NCI-H2196 treated with DMSO at 0.1 percent for 48 hours (cell line): ENCODE data around the gene FBN2.
"Not testable (repeated sequence)": the region's sequence is repeated elsewhere in the genome, so short reads cannot be mapped to it uniquely, and the experiment has no call there.

Experiments used
- DNase-seq: peaks from one replicate; lab custom pipeline; 2025; ENCODE audit not compliant: unreplicated experiment; lab: John Stamatoyannopoulos, UW

The FBN2 gene

GRCh38 chr5:128432913-128433440 lies 105.1 kb downstream of the FBN2 start:
- no peak for DNase-seq

GRCh38 chr5:128427921-128428320 lies 110.1 kb downstream of the FBN2 start:
- no peak for DNase-seq

GRCh38 chr5:128426090-128426534 lies 111.9 kb downstream of the FBN2 start:
- DNase-seq = no peak

GRCh38 chr5:128424646-128425045 lies 113.4 kb downstream of the FBN2 start:
- DNase-seq = no peak

GRCh38 chr5:128422612-128423011 lies 115.4 kb downstream of the FBN2 start:
- no peak for DNase-seq

- no peak for DNase-seq
Measured at GRCh38 chr5:128414469-128414868, 123.6 kb downstream of the FBN2 start.

GRCh38 chr5:128413356-128413755 lies 124.7 kb downstream of the FBN2 start:
- no peak for DNase-seq

GRCh38 chr5:128412145-128412930 lies 125.7 kb downstream of the FBN2 start:
- no peak for DNase-seq

GRCh38 chr5:128409166-128409800 lies 128.8 kb downstream of the FBN2 start:
- DNase-seq = no peak

- no peak for DNase-seq
Measured at GRCh38 chr5:128408622-128409021, 129.4 kb downstream of the FBN2 start.

GRCh38 chr5:128407944-128408343 lies 130.1 kb downstream of the FBN2 start:
- no peak for DNase-seq

- DNase-seq = no peak
Measured at GRCh38 chr5:128406803-128407202, 131.2 kb downstream of the FBN2 start.

GRCh38 chr5:128405159-128405558 lies 132.9 kb downstream of the FBN2 start:
- no peak for DNase-seq

GRCh38 chr5:128403333-128403732 lies 134.7 kb downstream of the FBN2 start:
- no peak for DNase-seq

- no peak for DNase-seq
Measured at GRCh38 chr5:128402506-128402905, 135.5 kb downstream of the FBN2 start.

GRCh38 chr5:128400766-128401165 lies 137.3 kb downstream of the FBN2 start:
- not testable (repeated sequence) for DNase-seq

GRCh38 chr5:128399111-128399510 lies 138.9 kb downstream of the FBN2 start:
- no peak for DNase-seq

- no peak for DNase-seq
Measured at GRCh38 chr5:128397876-128398275, 140.2 kb downstream of the FBN2 start.

- no peak for DNase-seq
Measured at GRCh38 chr5:128395073-128395472, 143.0 kb downstream of the FBN2 start.

- no peak for DNase-seq
Measured at GRCh38 chr5:128384068-128384467, 154.0 kb downstream of the FBN2 start.

GRCh38 chr5:128380337-128380736 lies 157.7 kb downstream of the FBN2 start:
- no peak for DNase-seq

GRCh38 chr5:128378632-128379031 lies 159.4 kb downstream of the FBN2 start:
- no peak for DNase-seq
